ENCODE measurements around the gene FRMD4A.

DNA sequence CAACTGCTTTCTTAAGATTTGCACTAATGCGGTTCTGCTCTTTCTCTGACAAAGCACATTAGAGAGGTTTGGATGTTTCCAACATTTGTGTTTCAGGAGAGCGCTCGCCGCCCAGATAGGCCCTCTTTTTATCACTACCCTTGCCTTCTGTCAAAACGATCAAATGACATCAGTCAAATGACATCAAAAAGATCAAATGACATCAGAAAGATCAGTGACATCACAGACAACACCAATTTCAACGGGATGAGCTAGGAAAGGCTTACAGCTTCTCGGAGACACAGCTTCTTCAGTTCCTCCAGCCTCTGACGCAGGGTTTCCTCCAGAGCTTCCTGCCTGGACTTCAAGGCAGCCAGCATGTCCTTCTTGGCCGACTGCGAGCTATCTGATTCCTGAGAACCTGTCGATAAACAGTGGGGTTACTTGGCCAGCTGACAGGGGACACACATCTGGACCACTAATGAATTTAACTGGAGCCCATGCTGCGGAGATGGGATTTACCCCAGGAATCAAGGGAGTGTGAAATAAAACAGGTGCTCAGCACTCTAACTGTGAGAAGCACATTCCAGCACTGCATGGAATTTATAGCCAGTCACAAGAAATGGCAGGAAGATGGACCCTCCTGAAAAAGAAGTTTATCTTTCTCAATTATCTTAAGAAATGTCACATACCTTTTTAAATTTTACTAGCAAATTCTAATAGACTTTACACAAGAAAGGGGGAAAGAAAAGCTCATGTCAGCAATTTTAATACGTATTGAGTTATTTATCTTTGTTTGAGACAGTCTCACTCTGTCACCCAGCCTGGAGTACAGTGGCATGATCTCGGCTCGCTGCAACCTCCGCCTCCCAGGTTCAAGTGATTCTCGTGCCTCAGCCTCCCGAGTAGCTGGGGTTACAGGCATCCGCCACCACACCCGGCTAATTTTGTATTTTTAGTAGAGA, 655.8 kb downstream of the FRMD4A start:
- TF ChIP-seq, protein P1, sequence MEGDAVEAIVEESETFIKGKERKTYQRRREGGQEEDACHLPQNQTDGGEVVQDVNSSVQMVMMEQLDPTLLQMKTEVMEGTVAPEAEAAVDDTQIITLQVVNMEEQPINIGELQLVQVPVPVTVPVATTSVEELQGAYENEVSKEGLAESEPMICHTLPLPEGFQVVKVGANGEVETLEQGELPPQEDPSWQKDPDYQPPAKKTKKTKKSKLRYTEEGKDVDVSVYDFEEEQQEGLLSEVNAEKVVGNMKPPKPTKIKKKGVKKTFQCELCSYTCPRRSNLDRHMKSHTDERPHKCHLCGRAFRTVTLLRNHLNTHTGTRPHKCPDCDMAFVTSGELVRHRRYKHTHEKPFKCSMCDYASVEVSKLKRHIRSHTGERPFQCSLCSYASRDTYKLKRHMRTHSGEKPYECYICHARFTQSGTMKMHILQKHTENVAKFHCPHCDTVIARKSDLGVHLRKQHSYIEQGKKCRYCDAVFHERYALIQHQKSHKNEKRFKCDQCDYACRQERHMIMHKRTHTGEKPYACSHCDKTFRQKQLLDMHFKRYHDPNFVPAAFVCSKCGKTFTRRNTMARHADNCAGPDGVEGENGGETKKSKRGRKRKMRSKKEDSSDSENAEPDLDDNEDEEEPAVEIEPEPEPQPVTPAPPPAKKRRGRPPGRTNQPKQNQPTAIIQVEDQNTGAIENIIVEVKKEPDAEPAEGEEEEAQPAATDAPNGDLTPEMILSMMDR (IDR thresholded peaks at IDR 0.05) = no peak
- TF ChIP-seq POLR2A (IDR thresholded peaks at IDR 0.05) = no peak
- TF ChIP-seq POLR2AphosphoS5 (IDR thresholded peaks at IDR 0.05) = no peak
- no peak for TF ChIP-seq EP300 (IDR thresholded peaks at IDR 0.05)
